ENCODE measurements around the gene RPRD2.

- no peak for TF ChIP-seq POLR2A (IDR thresholded peaks at IDR 0.05; ENCODE audit: low read depth, low read length)
- TF ChIP-seq POLR2AphosphoS5 (IDR thresholded peaks at IDR 0.05; ENCODE audit: low read depth, low read length), result no peak
- TF ChIP-seq TAF1 (IDR thresholded peaks at IDR 0.05; ENCODE audit: low read depth, low read length), result no peak
- TF ChIP-seq POU2F2 (IDR thresholded peaks at IDR 0.05; ENCODE audit: low read depth, low read length), result no peak
- TF ChIP-seq PAX5 (IDR thresholded peaks at IDR 0.05; ENCODE audit: insufficient read depth, low read length, severe bottlenecking), result no peak
- TF ChIP-seq SPI1 (IDR thresholded peaks at IDR 0.05; ENCODE audit: low read depth, low read length), result no peak
Observed at GRCh38 chr1:150516616-150517015, 152.7 kb downstream of the RPRD2 start.

Data from GM12891 (cell line).